ENCODE data around the gene SAMD10. TPM values are rescaled to one million over a fixed set of nuclear protein-coding genes. Genes with fewer than 3 reads are reported as not detected.

SAMD10 gene
- total and polyA plus RNA-seq, 4 donors, result 2.3 to 6.8 (median 5.6) TPM

GRCh38 chr20:64025101-64025825 lies 45.8 kb upstream of the SAMD10 start:
- Histone ChIP-seq H3K4me3 (no peak overlapping the region), H3K27ac (ENCODE audit: low read depth in 1 of 2, low read length in 1 of 2) (no peak overlapping the region), H3K36me3 (ENCODE audit: control insufficient read depth in 4 of 4, insufficient read depth in 4 of 4, low read length in 4 of 4) (peaks cover 28 to 77% (median 42%) of the 10 kb centered on the region in 4 donors), H3K9ac (ENCODE audit: insufficient read depth in 1 of 2, low read length in 2 of 2) (no peak overlapping the region), H3K4me1 (ENCODE audit: control insufficient read depth in 5 of 5, insufficient read depth in 5 of 5, low read length in 5 of 5) (no peaks in the 10 kb centered on the region), H3K9me3 (ENCODE audit: control insufficient read depth in 4 of 4, insufficient read depth in 3 of 4, low read length in 3 of 4) (peaks cover 0 to 2% (median 0%) of the 10 kb centered on the region in 4 donors), H3K27me3 (ENCODE audit: control insufficient read depth in 3 of 3, insufficient read depth in 3 of 3, low read length in 2 of 3) (no peaks in the 10 kb centered on the region)
- TF ChIP-seq CTCF (IDR thresholded peaks at IDR 0.05; ENCODE audit: control extremely low read depth, extremely low read depth), result no peak
- ATAC-seq (ENCODE audit: insufficient read depth, low FRiP score) (no peak), DNase-seq (no peak)
- WGBS, 2 donors, result 94 to 96% methylated on average over 18 of the region's 18 CpGs

- Histone ChIP-seq H3K4me1 (ENCODE audit: control insufficient read depth in 5 of 5, insufficient read depth in 5 of 5, low read length in 5 of 5) (no peaks in the 10 kb centered on the region), H3K27ac (ENCODE audit: low read depth in 1 of 2, low read length in 1 of 2) (no peak overlapping the region), H3K9me3 (ENCODE audit: control insufficient read depth in 4 of 4, insufficient read depth in 3 of 4, low read length in 3 of 4) (peaks cover 0 to 2% (median 0%) of the 10 kb centered on the region in 4 donors), H3K9ac (ENCODE audit: insufficient read depth in 1 of 2, low read length in 2 of 2) (no peak overlapping the region), H3K27me3 (ENCODE audit: control insufficient read depth in 3 of 3, insufficient read depth in 3 of 3, low read length in 2 of 3) (no peaks in the 10 kb centered on the region), H3K36me3 (ENCODE audit: control insufficient read depth in 4 of 4, insufficient read depth in 4 of 4, low read length in 4 of 4) (peaks cover 28 to 74% (median 41%) of the 10 kb centered on the region in 4 donors), H3K4me3 (no peak overlapping the region)
- ATAC-seq (ENCODE audit: insufficient read depth, low FRiP score) (no peak), DNase-seq (no peak)
- no peak for TF ChIP-seq CTCF (IDR thresholded peaks at IDR 0.05; ENCODE audit: control extremely low read depth, extremely low read depth)
- WGBS, 2 donors, result 90 to 93% methylated on average over 17 of the region's 17 CpGs
Measured at GRCh38 chr20:64024141-64024990, 44.9 kb upstream of the SAMD10 start.

- H3K9ac ChIP-seq (ENCODE audit: insufficient read depth in 1 of 2, low read length in 2 of 2), result no peak overlapping the region
- H3K27me3 ChIP-seq (ENCODE audit: control insufficient read depth in 3 of 3, insufficient read depth in 3 of 3, low read length in 2 of 3), result no peaks in the 10 kb centered on the region
- peaks cover 0 to 2% (median 0%) of the 10 kb centered on the region in 4 donors for H3K9me3 ChIP-seq (ENCODE audit: control insufficient read depth in 4 of 4, insufficient read depth in 3 of 4, low read length in 3 of 4)
- ATAC-seq (ENCODE audit: insufficient read depth, low FRiP score) (no peak), DNase-seq (no peak)
- no peaks in the 10 kb centered on the region for H3K4me1 ChIP-seq (ENCODE audit: control insufficient read depth in 5 of 5, insufficient read depth in 5 of 5, low read length in 5 of 5)
- H3K4me3 ChIP-seq, result no peak overlapping the region
- H3K36me3 ChIP-seq (ENCODE audit: control insufficient read depth in 4 of 4, insufficient read depth in 4 of 4, low read length in 4 of 4), result peaks cover 35 to 73% (median 43%) of the 10 kb centered on the region in 4 donors
- WGBS, 2 donors, result 91 to 93% methylated on average over 15 of the region's 15 CpGs
- H3K27ac ChIP-seq (ENCODE audit: low read depth in 1 of 2, low read length in 1 of 2), result no peak overlapping the region
- TF ChIP-seq CTCF (IDR thresholded peaks at IDR 0.05; ENCODE audit: control extremely low read depth, extremely low read depth), result no peak
Measured at GRCh38 chr20:64023361-64024140, 44.1 kb upstream of the SAMD10 start.

Data from lung (tissue), 12 donors.